CD4-positive, alpha-beta memory T cell (primary cell): Measurements from ENCODE around the gene KCNAB2. TPM values are rescaled to one million over a fixed set of nuclear protein-coding genes. Genes with fewer than 3 reads are reported as not detected.

Source experiments
- CTCF ChIA-PET: fragments of 350-600 bp; sonication (Branson Sonifier 250); formaldehyde crosslinking; loops from one replicate; lab custom pipeline; 2021; ENCODE audit warnings: inconsistent platforms; ENCODE audit not compliant: partially characterized antibody; lab: Charles Lee
- POLR2A ChIA-PET: fragments of 350-600 bp; sonication (Branson Sonifier 250); formaldehyde crosslinking; loops from one replicate; lab custom pipeline; 2021; ENCODE audit not compliant: partially characterized antibody; lab: Charles Lee
- DNase-seq, 5 donors: peaks; one replicate each; pipeline versions ENCODE4 v3.0.0 to v3.0.0-alpha.2; 2020 to 2022; ENCODE audit warnings: mixed read lengths in 1 of 5
- H3K27ac ChIP-seq: one replicate; pipeline ENCODE4 v1.7.0; 2013; ENCODE audit warnings: low read depth, low read length
- H3K27me3 ChIP-seq: 2 replicates; pipeline ENCODE4 v1.7.0; 2013; ENCODE audit warnings: mild to moderate bottlenecking, low read length, moderate library complexity; ENCODE audit not compliant: insufficient read depth
- H3K36me3 ChIP-seq: 2 replicates; pipeline ENCODE4 v1.7.0; 2013; ENCODE audit warnings: mild to moderate bottlenecking, low read length, moderate library complexity; ENCODE audit not compliant: insufficient read depth
- H3K4me1 ChIP-seq: 2 replicates; pipeline ENCODE4 v1.7.0; 2013; ENCODE audit warnings: mild to moderate bottlenecking, low read length, moderate library complexity; ENCODE audit not compliant: insufficient read depth
- H3K4me3 ChIP-seq, 2 donors: one replicate each; pipeline ENCODE4 v1.7.0; 2013; ENCODE audit warnings: low read length in 2 of 2, mild to moderate bottlenecking in 1 of 2
- H3K9me3 ChIP-seq, 2 donors: one replicate each; pipeline ENCODE4 v1.7.0; 2013; ENCODE audit warnings: low read length in 2 of 2, control low read depth in 1 of 2; ENCODE audit not compliant: control insufficient read depth in 1 of 2
- H3K27ac Mint-ChIP-seq, 7 donors: one replicate each; pipeline ENCODE4 v1.8.0; 2020 to 2021; ENCODE audit warnings: mixed read lengths in 7 of 7, mild to moderate bottlenecking in 6 of 7, inconsistent platforms in 3 of 7, moderate library complexity in 3 of 7
- H3K27me3 Mint-ChIP-seq, 2 donors: one replicate each; pipeline ENCODE4 v1.8.0; 2020 to 2021; ENCODE audit warnings: mixed read lengths in 2 of 2
- H3K36me3 Mint-ChIP-seq, 2 donors: one replicate each; pipeline ENCODE4 v1.8.0; 2020 to 2021; ENCODE audit warnings: mixed read lengths in 2 of 2, inconsistent platforms in 1 of 2, mild to moderate bottlenecking in 1 of 2
- H3K4me1 Mint-ChIP-seq, 4 donors: one replicate each; pipeline ENCODE4 v1.8.0; 2020 to 2021; ENCODE audit warnings: mixed read lengths in 4 of 4, mild to moderate bottlenecking in 1 of 4
- H3K4me3 Mint-ChIP-seq, 8 donors: one replicate each; pipeline ENCODE4 v1.8.0; 2020 to 2021; ENCODE audit warnings: mixed read lengths in 8 of 8, mild to moderate bottlenecking in 7 of 8, moderate library complexity in 6 of 8, inconsistent platforms in 3 of 8
- H3K9me3 Mint-ChIP-seq, 8 donors: one replicate each; pipeline ENCODE4 v1.8.0; 2020 to 2021; ENCODE audit warnings: mixed read lengths in 8 of 8, mild to moderate bottlenecking in 5 of 8, inconsistent platforms in 3 of 8, moderate library complexity in 1 of 8
- intact Hi-C: fragments of 100-400 bp; cut with micrococcal nuclease; formaldehyde crosslinking; loops from one replicate; pipeline ENCODE4 v1.15.1; 2023
- polyA plus RNA-seq, 2 donors: library from polyadenylated mRNA; unstranded; fragments of 300-500 nt; fragmentation: Illumina TruSeq; gene quantifications; one replicate each; pipeline ENCODE4 v1.2.3, GENCODE V29; 2021
- total RNA-seq, 2 experiments: library from RNA; stranded (reverse); gene quantifications; one replicate each; pipeline ENCODE4 v1.2.3, GENCODE V29; 2021

KCNAB2 gene
- total and polyA plus RNA-seq, 4 experiments from 2014 or later: 20.9 to 197 (median 121) TPM

GRCh38 chr1:6108937-6109614, 63.4 kb downstream of the KCNAB2 start:
- ChIA-PET POLR2A (no interaction called here), CTCF (interaction anchor here (1.1 to 1.5 kb wide), 3 partner anchors 76 to 137 kb away, joined by 3 to 5 read pairs (median 3); no protein-coding TSS in a partner anchor)
- H3K27me3 ChIP-seq: no peaks in the 10 kb centered on the region
- H3K4me3 ChIP-seq: no peak overlapping the region
- H3K4me1 ChIP-seq: no peaks in the 10 kb centered on the region
- no peaks in the 10 kb centered on the region for H3K9me3 ChIP-seq
- no peak overlapping the region for H3K27ac ChIP-seq
- no peaks in the 10 kb centered on the region for H3K36me3 Mint-ChIP-seq
- peaks cover 3 to 9% of the 10 kb centered on the region in 2 donors for H3K27me3 Mint-ChIP-seq
- intact Hi-C loops: loop anchor here (2.0 kb wide), 1 partner anchor 136 kb away; the partner anchor contains the start of gene HES3
- DNase-seq: peak in 3 of 5 donors; percentile 18 to 40 (median 28)
- H3K4me3 Mint-ChIP-seq: no peak overlapping the region
- no peaks in the 10 kb centered on the region for H3K9me3 Mint-ChIP-seq
- H3K4me1 Mint-ChIP-seq: peaks cover 0 to 1% (median 0%) of the 10 kb centered on the region in 4 donors
- no peaks in the 10 kb centered on the region for H3K36me3 ChIP-seq
- H3K27ac Mint-ChIP-seq: no peak overlapping the region

DNA sequence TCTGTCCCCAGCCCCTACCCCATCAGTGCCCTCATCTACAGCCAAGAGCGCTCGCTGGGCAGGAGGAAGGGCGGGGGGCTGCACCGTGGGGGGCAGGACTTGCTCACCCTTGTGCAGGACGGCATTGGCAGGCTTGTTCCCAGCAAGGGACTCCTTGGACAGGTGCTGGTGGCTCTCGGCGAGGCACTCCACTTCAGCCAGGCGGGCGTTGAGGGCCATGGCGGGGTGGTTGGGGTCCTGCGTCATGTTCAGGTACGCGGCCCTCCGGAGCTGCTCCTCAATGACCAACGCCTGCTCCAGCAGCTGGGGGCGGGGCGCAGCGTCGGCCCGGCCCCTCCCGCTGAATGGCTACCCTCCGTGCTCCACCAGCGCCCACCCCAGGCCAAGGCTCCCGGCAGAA, 64.0 kb downstream of the KCNAB2 start:
- Histone ChIP-seq H3K27ac (no peak overlapping the region), H3K27me3 (no peaks in the 10 kb centered on the region), H3K9me3 (no peaks in the 10 kb centered on the region), H3K4me3 (no peak overlapping the region), H3K4me1 (no peaks in the 10 kb centered on the region), H3K36me3 (no peaks in the 10 kb centered on the region)
- H3K27me3 Mint-ChIP-seq: peaks cover 3 to 9% of the 10 kb centered on the region in 2 donors
- ChIA-PET CTCF (interaction anchor here (1.3 to 1.5 kb wide), 2 partner anchors 135 to 136 kb away, joined by 3 to 5 read pairs; no protein-coding TSS in a partner anchor), POLR2A (no interaction called here)
- DNase-seq: no peak
- no peaks in the 10 kb centered on the region for H3K36me3 Mint-ChIP-seq
- H3K4me1 Mint-ChIP-seq: peaks cover 0 to 1% (median 0%) of the 10 kb centered on the region in 4 donors
- intact Hi-C loops: loop anchor here (2.0 kb wide), 1 partner anchor 135 kb away; the partner anchor contains the start of gene HES3
- H3K4me3 Mint-ChIP-seq: no peak overlapping the region
- no peak overlapping the region for H3K27ac Mint-ChIP-seq
- no peaks in the 10 kb centered on the region for H3K9me3 Mint-ChIP-seq

- Histone ChIP-seq H3K27ac (no peak overlapping the region), H3K27me3 (no peaks in the 10 kb centered on the region), H3K36me3 (no peaks in the 10 kb centered on the region), H3K4me1 (no peaks in the 10 kb centered on the region), H3K4me3 (no peak overlapping the region), H3K9me3 (no peaks in the 10 kb centered on the region)
- no peak overlapping the region for H3K4me3 Mint-ChIP-seq
- H3K9me3 Mint-ChIP-seq: peaks cover 0 to 1% (median 0%) of the 10 kb centered on the region in 8 donors
- peak overlapping the region in 1 of 7 donors; percentile 72 for H3K27ac Mint-ChIP-seq
- DNase-seq: no peak
- CTCF ChIA-PET: interaction anchor here (0.7 kb wide), 1 partner anchor 221 kb away, joined by 3 read pairs; no protein-coding TSS in a partner anchor
- H3K4me1 Mint-ChIP-seq: peaks cover 0 to 1% (median 0%) of the 10 kb centered on the region in 4 donors
- H3K27me3 Mint-ChIP-seq: peaks cover 3 to 7% of the 10 kb centered on the region in 2 donors
- intact Hi-C loops: no loop called here
- no peaks in the 10 kb centered on the region for H3K36me3 Mint-ChIP-seq
- POLR2A ChIA-PET: no interaction called here
Observed at GRCh38 chr1:6110326-6110725, 64.6 kb downstream of the KCNAB2 start.

GRCh38 chr1:6111571-6111970, 65.9 kb downstream of the KCNAB2 start:
- DNase-seq: no peak
- no peaks in the 10 kb centered on the region for H3K27me3 ChIP-seq
- Mint-ChIP-seq H3K27ac (no peak overlapping the region), H3K36me3 (no peaks in the 10 kb centered on the region), H3K4me3 (no peak overlapping the region), H3K9me3 (peaks cover 0 to 7% (median under 1%) of the 10 kb centered on the region in 8 donors), H3K27me3 (peaks cover 3 to 7% of the 10 kb centered on the region in 2 donors), H3K4me1 (peaks cover 0 to 5% (median 4%) of the 10 kb centered on the region in 4 donors)
- intact Hi-C loops: no loop called here
- H3K27ac ChIP-seq: no peak overlapping the region
- no peaks in the 10 kb centered on the region for H3K36me3 ChIP-seq
- H3K4me3 ChIP-seq: no peak overlapping the region
- ChIA-PET CTCF (no interaction called here), POLR2A (no interaction called here)
- H3K9me3 ChIP-seq: no peaks in the 10 kb centered on the region
- H3K4me1 ChIP-seq: no peaks in the 10 kb centered on the region

GRCh38 chr1:6111991-6112689, 66.5 kb downstream of the KCNAB2 start:
- intact Hi-C loops: no loop called here
- no peak overlapping the region for H3K4me3 ChIP-seq
- H3K9me3 ChIP-seq: no peaks in the 10 kb centered on the region
- H3K9me3 Mint-ChIP-seq: peaks cover 0 to 13% (median 6%) of the 10 kb centered on the region in 8 donors
- no peaks in the 10 kb centered on the region for H3K36me3 Mint-ChIP-seq
- no peak overlapping the region for H3K4me3 Mint-ChIP-seq
- no peak overlapping the region for H3K27ac Mint-ChIP-seq
- ChIA-PET POLR2A (no interaction called here), CTCF (no interaction called here)
- no peak for DNase-seq
- no peaks in the 10 kb centered on the region for H3K27me3 ChIP-seq
- H3K27ac ChIP-seq: no peak overlapping the region
- peaks cover 0 to 7% (median 4%) of the 10 kb centered on the region in 4 donors for H3K4me1 Mint-ChIP-seq
- no peaks in the 10 kb centered on the region for H3K36me3 ChIP-seq
- peaks cover 3 to 7% of the 10 kb centered on the region in 2 donors for H3K27me3 Mint-ChIP-seq
- no peaks in the 10 kb centered on the region for H3K4me1 ChIP-seq

DNA sequence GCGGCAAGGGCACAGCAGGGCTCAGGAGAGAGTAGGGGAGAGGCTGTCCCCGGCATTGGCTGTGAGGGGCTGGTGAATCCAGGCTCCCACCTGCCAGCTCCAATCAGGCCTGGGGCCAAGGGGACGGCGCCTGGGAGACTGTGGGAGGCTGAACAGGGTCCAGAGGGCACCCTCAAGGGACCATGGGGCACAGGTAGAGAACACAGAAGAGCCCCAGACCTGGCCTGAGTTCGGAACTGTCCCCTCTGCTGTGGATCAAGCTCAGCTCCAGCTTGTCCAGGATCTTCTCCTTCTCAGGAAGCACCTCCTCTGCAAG, 67.0 kb downstream of the KCNAB2 start:
- Histone ChIP-seq H3K4me1 (no peaks in the 10 kb centered on the region), H3K36me3 (no peaks in the 10 kb centered on the region), H3K27me3 (no peaks in the 10 kb centered on the region), H3K4me3 (no peak overlapping the region), H3K9me3 (no peaks in the 10 kb centered on the region), H3K27ac (no peak overlapping the region)
- Mint-ChIP-seq H3K27ac (no peak overlapping the region), H3K9me3 (peaks cover 0 to 13% (median 7%) of the 10 kb centered on the region in 8 donors), H3K36me3 (no peaks in the 10 kb centered on the region), H3K27me3 (peaks cover 3 to 7% of the 10 kb centered on the region in 2 donors), H3K4me3 (no peak overlapping the region), H3K4me1 (peaks cover 0 to 7% (median 4%) of the 10 kb centered on the region in 4 donors)
- ChIA-PET CTCF (no interaction called here), POLR2A (no interaction called here)
- intact Hi-C loops: no loop called here
- DNase-seq: no peak

- Histone ChIP-seq H3K36me3 (no peaks in the 10 kb centered on the region), H3K9me3 (no peaks in the 10 kb centered on the region), H3K27ac (no peak overlapping the region), H3K4me3 (no peak overlapping the region), H3K4me1 (no peaks in the 10 kb centered on the region), H3K27me3 (no peaks in the 10 kb centered on the region)
- ChIA-PET POLR2A (no interaction called here), CTCF (no interaction called here)
- Mint-ChIP-seq H3K9me3 (peaks cover 0 to 13% (median 7%) of the 10 kb centered on the region in 8 donors), H3K36me3 (no peaks in the 10 kb centered on the region), H3K4me3 (no peak overlapping the region), H3K27me3 (peaks cover 3 to 6% of the 10 kb centered on the region in 2 donors), H3K27ac (no peak overlapping the region), H3K4me1 (peaks cover 0 to 7% (median 4%) of the 10 kb centered on the region in 4 donors)
- no peak for DNase-seq
- intact Hi-C loops: no loop called here
Observed at GRCh38 chr1:6113116-6113515, 67.4 kb downstream of the KCNAB2 start.
